Activated CD8-positive, alpha-beta memory T cell treated with anti-CD3 and anti-CD28 coated beads for 4 hours (primary cell): ENCODE measurements around the gene FBXL14.

ENCODE experiments used
- DNase-seq, 2 donors: peaks; one replicate each; pipeline ENCODE4 v3.0.0-alpha.2; 2020; ENCODE audit warnings: low read depth in 2 of 2

The FBXL14 gene

DNA sequence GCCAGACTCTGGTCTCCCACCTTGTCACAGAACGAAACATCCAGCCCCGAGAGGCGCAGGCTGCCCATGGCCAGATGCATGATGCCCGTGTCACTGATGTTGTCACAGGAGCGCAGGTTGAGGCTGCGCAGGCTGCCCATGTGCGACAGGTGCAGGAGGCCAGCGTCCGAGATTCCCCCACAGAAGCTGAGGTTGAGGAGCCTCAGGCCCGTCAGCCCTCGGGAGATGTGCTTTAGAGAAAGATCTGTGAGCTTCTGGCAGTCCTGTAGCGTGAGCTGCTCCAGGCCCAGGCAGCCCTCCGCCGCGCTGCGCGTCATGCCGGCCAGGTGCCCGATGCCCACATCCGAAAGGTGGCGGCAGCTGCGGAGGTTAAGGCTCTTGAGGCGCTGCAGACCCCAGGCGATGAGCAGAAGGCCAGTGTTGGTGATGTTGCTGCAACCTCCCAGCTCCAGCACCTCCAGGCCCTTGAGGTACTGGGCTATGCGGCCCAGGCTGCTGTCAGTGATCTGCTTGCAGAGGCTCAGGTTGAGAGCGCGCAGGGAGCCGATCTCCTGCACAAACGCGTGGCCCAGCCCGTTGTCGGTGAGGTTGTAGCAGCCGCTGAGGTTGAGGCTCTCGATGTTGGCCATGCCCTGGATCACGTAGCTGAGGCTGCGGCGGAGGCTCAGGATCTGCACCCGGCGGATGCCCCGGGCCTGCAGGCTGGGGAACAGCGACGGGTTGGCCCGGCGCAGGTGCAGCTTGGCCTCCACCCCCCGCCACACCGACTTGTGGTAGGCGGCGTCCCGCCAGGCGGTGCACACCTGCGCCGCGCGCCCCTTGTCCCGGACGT, 991 bp downstream of the FBXL14 start:
- peak in 1 of 2 donors; percentile 21 for DNase-seq

GRCh38 chr12:1592444-1593173, 1.8 kb downstream of the FBXL14 start:
- DNase-seq = peak in 1 of 2 donors; percentile 33

GRCh38 chr12:1591543-1591942, 2.8 kb downstream of the FBXL14 start:
- DNase-seq = no peak

DNA sequence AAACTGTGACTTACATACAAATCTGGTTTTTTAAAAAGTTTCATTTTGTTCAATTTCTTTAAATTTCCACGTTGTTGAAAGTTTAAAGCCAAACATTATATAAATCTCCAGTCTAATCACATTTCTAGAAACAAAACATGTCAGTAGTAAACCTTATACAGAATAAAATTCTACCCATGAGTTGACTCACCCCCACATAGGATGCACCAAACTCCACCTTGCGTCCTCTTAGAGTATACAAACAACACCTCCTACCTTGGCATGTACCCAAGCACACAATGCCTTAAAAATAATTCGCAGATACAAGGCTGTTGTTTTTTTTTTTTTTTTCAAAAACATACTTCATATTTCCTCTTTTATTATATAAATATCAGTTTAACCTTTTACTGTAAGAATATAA, 3.3 kb downstream of the FBXL14 start:
- no peak for DNase-seq

DNA sequence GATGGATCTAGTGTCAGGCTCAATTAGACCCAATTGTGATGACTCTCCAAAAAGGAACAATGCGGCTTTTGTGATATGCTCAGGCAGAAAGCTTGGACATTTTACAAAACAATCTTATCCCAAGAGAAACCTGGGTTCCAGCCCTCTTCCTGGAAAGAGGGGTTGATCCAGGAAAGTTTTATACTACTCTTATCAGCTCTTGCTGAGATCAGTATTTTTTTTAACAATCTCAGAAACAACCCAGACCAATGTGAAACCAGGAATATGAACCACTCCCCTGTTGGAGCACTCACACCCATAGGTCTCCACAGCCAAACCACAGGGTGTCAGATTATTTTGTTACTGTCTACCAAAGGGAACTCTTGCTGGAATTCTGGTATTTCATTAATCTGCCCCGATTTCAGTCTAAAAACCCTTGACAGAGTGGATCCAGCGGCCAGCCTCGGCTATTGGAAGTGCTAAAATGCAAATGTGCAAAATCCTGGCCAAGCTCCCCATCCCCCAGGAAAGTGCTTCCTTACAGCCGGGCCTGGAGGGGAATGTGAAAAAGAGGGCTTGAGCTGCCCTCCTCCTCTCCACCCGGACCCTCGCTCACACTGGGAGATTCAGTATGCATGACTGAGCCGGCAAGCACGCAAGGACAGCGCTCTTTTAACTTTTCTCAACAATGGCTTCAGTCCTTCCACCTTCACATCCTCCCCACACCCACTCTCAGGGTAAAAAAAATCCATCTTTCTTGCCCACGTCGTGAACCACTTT, 4.0 kb downstream of the FBXL14 start:
- DNase-seq = no peak

DNA sequence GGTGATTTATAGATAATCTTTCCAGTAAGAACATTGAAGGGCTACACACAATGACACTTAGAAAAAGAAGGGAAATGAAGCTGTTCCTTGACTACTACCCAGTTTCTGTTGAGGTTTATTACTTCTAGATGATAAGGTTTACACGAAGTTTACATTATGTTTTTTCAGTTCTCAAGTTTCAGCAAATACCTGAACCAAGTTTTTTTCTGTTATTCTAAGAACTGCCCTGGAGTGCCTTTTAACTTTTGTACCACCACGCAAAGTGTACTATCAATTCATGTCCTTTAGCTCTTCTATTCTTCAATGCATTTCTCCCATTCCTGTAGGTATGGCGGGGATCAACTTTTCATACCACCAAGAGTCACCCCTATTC, 5.8 kb downstream of the FBXL14 start:
- no peak for DNase-seq

GRCh38 chr12:1587927-1588574, 6.3 kb downstream of the FBXL14 start:
- no peak for DNase-seq

DNA sequence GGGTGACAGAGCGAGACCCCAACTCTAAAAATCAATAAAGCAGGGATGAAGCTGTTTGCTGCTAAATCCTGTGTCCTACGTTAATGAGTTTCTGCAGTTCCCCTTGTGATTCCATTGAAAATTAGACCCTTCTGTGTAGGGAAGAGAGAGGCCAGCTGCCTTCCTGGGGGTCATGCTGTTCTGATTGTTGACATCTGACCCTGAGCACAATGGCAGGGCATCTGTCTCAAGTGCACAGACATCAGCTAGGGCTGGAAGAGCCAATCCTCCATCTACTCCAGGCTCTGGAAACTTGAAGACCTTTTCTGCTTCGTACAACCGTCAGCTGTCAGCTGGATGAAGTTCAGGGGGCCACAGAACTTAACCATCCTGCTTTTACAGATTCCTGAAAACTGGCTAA, 10.1 kb downstream of the FBXL14 start:
- no peak for DNase-seq

GRCh38 chr12:1583421-1584078, 10.8 kb downstream of the FBXL14 start:
- DNase-seq = peak in 1 of 2 donors; percentile 48

- DNase-seq = no peak
Measured at GRCh38 chr12:1582709-1583050, 11.7 kb downstream of the FBXL14 start.

- no peak for DNase-seq
Measured at GRCh38 chr12:1581973-1582708, 12.2 kb downstream of the FBXL14 start.

GRCh38 chr12:1580526-1580925, 13.9 kb downstream of the FBXL14 start:
- DNase-seq = no peak

DNA sequence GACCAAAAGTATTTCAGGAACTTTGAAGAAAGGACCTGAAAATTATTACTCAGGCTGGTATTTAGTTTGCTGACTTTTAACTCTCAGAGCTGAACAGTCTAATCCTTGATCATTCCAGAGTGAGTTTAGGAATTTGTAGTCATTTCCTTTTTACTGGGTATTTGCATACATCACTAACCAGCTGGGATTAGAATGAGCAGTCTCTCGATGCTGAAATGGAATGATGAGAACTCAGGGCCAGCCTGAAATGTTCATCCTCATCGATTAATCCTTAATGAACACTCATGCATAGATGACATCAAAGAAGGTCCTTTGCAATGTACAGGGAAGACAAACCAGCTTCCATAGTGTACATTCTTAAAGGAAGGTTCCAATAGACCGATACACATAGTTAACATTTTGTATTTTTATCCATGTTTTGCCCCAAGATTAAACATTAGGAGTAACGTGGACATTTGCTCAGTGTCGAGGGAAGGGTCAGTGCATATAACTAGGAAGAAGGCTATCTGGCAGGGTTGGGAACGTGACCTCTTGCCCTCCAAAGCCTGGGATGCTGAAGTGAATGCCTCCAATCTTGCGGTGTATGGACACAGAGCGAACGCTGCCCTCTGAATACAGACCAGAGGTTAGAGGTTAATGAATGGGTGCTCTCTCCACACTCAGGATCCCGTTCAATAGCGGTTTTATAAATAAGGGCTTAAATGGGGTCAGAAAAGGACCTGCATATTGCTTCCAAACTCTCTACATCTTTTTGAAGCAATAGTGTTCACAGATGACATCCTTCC, 14.5 kb downstream of the FBXL14 start:
- DNase-seq = no peak

GRCh38 chr12:1576410-1577241, 17.8 kb downstream of the FBXL14 start:
- DNase-seq = no peak

DNA sequence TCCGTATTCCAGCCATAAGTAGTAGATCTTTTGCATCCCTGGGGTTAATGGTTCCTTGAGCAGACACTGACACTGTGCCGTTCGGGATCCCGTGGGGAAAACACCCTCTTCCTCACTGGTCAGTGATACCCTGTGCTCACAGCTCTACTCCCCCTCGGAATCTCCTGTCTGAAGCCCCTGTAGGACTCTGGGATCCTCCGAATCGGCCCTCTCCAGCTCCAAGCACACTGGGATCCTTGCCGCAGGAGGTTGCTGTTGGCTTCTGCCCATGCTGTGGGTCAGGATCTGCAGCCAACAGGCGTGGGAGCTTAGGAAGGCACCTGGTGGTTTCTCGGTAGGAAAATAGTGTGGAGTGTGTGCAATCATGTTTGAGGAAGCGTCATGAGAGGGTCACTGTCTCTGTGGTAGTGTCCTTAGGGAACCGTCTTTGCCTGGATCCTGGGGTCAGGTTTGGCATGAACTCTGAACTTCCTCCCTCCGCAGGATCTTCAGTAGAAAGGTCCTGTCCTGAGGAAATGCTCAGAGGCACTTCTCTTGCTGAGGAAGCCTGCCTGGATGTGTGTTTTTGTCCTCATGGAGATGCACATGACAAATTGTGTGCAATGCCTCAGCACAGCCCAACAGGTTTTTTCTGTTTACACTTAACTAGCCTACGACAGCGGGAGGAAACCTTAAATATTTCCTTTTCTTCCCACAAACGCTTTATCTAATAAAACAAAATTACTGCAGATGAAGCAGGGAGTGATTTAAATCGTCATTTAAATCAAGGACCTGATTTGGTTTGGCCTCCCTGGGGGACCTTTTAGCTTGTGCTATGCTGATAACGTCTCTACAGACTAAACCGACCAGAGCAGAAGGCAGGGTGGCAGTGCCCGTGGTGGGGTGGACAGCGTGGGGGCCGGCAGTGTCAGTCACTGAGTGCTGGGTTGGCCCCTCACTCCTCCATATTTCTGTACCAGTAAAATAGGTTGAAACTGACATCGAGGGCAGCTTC, 18.7 kb downstream of the FBXL14 start:
- no peak for DNase-seq

DNA sequence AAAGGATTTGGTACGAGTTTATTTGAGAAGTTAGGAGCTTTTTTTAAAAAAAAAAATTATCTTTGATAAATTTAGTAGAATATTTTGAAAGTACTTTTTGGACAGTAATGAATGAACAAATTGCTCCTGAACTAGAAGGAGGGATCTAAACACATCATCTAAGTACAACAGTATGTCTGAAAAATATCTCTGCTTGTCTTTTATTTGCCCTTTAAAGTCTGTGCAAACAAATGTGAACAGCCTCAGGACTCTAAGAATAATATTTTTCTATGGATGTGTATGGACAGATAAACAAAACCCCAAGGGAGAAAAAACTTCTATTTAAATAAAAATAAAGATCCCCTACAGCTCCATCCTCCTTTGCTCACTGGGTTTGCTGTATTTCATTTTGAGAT, 19.5 kb downstream of the FBXL14 start:
- no peak for DNase-seq

GRCh38 chr12:1573960-1574864, 20.2 kb downstream of the FBXL14 start:
- DNase-seq = no peak
